ENCODE data around the gene EVI2A.
"Not testable (repeated sequence)": the region's sequence is repeated elsewhere in the genome, so short reads cannot be mapped to it uniquely, and the experiment has no call there.

The EVI2A gene, protein sequence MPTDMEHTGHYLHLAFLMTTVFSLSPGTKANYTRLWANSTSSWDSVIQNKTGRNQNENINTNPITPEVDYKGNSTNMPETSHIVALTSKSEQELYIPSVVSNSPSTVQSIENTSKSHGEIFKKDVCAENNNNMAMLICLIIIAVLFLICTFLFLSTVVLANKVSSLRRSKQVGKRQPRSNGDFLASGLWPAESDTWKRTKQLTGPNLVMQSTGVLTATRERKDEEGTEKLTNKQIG

GRCh38 chr17:31321481-31321880 lies at the start of gene EVI2A:
Gene EVI2A, minus strand, starts transcription at chr17:31321622. Its CDS starts 2,609 bp downstream, at chr17:31319013.
- DNase-seq (ENCODE audit: low read depth in 3 of 3, low spot score in 1 of 3): peak; percentile 38 to 70 (median 52)

DNA sequence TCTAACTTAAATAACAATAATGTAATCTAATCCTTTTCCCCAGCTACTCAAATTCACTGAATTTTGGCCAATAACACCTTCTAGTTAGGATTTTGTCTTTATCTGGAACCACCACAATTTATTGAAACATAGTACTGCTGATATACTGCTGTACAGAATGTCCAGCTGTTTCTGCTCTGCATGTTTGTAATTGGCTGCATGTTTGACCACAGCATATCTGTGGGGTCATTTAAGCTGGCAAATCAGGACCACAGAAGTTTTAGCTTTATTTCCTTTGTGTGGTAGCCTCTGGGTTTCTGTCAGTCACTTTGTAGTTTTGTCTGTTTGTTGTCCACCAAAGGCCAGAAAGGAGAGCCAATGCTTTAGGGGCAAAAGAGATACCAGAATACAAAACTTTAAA lies 47.8 kb upstream of the EVI2A start:
- no peak for DNase-seq (ENCODE audit: low read depth in 3 of 3, low spot score in 1 of 3)

DNA sequence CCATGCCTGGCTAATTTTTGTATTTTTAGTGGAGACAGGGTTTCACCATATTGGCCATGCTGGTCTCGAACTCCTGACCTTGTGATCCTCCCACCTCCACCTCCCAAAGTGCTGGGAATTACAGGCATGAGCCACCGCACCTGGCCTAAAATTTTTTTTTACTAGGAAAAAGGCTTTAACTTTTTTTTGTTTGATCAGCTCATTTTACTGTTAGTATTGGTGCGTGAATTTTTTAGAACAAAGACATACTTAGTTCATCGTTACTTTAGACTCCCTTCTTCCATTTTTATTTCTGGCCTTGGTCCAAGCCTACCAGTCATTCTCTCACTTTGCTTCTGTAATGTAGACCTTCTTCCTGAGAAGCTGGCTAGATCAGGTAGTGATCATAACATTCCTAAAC lies 44.7 kb upstream of the EVI2A start:
- no peak for DNase-seq (ENCODE audit: low read depth in 3 of 3, low spot score in 1 of 3)

DNA sequence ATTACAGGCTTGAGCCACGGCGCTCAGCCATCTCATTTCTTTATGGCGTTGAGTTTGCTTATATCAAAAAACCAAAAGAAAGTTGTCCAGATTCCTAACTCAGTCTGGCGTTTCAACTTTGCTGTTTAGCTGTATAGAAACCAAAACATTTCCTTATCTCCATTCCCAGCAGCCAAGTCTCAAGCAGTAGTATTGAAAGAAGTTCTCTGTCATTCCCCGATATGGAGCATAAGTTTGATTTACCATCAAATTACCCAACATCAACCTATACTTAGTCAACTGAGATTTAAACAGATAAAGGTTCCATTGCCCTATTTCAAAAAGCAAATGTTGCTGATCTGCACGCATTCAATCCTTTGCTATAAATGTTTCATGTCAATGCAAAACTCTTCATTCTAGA lies 42.6 kb upstream of the EVI2A start:
- DNase-seq (ENCODE audit: low read depth in 3 of 3, low spot score in 1 of 3): no peak

GRCh38 chr17:31357839-31358394 lies 36.5 kb upstream of the EVI2A start:
- no peak for DNase-seq (ENCODE audit: low read depth in 3 of 3, low spot score in 1 of 3)

- no peak for DNase-seq (ENCODE audit: low read depth in 3 of 3, low spot score in 1 of 3)
Observed at GRCh38 chr17:31357091-31357490, 35.7 kb upstream of the EVI2A start.

DNA sequence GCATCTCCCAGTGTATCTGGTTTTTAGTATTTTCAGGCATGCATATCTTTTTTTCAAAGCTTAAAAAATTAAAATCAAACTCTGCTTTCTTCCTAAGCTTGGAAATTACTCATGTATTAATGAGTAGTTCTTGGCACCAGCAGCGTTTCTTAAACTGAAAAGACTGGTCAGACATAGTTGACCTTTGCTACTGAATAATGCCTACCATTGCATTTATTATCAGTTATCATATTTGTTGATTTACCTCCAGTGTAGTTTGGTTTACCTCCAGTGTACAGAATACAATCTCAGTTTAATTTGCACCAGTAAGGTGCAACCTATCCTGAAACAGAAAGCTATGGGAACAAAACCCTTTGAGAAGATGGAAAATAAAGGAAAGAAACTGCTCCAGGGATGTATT lies 34.5 kb upstream of the EVI2A start:
- no peak for DNase-seq (ENCODE audit: low read depth in 3 of 3, low spot score in 1 of 3)

- DNase-seq (ENCODE audit: low read depth in 3 of 3, low spot score in 1 of 3): no peak
Observed at GRCh38 chr17:31349454-31349853, 28.0 kb upstream of the EVI2A start.

GRCh38 chr17:31345191-31345747 lies 23.8 kb upstream of the EVI2A start:
- not testable (repeated sequence) for DNase-seq (ENCODE audit: low read depth in 3 of 3, low spot score in 1 of 3)

DNA sequence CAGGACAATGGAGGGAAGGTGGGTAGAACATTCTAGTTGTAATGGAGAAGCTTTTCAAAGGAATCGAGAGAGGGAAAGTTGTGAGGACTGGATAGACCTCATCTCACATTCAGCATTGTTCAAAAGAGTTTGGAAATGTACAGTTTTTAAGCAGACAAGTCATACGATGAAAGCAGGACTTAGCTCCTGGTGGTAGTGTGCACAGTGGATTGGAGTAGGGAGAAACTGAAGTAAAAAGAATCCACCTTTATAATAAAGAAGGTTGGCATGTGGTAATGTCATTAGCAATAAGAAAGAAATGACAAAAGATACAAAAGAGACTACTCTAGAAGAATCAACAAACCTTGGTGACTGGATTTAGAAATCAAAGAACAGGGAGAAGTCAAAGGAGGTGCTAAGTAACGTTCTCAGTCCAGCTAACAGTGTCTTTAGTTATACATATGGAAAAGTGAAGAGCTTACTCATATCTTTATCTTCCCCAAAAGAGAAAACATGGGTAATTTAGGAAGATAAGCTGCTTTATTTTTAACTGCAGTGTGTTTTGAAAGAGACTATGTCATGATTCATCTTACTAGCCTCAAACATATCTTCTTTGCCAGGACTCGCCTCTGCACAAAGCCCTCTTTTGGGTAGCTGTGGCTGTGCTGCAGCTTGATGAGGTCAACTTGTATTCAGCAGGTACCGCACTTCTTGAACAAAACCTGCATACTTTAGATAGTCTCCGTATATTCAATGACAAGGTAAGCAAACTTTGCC lies 18.7 kb upstream of the EVI2A start:
- no peak for DNase-seq (ENCODE audit: low read depth in 3 of 3, low spot score in 1 of 3)

DNA sequence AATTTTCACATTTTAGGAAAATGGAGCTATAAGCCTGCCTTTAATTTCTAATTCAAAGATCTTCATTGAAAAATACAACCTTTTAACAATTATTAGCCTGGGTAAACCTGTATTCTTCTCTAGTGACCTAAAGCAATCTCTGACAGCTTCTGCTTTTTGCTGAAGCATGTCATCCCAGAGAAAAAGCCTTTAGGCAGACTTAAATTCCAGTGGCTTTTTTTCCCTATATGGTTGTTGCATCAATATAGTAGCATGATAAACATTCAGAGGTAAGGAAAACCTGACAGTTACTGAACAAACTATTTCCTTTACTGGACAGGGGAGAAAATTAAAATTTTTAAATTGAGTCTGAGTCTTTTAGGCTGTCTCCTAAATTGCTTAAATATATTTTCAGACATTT lies 7.8 kb upstream of the EVI2A start:
- no peak for DNase-seq (ENCODE audit: low read depth in 3 of 3, low spot score in 1 of 3)

DNA sequence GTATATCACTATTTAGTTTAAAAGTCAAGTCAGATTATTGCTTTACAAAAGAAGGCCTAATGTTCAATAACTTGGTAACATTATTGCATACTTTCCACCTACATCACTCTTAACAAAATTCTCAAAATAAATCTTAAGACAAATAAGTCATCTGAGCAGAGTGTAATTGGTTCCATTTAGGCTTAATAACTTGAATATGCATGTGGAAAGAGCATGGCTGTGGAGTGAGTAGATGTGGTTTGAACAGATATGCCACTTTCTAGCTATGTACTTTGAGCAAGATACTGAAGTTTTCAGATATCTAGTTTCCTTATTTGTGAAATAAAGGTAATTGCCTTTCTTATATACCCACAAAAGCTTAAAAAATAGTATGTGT lies 6.7 kb upstream of the EVI2A start:
- DNase-seq (ENCODE audit: low read depth in 3 of 3, low spot score in 1 of 3): no peak

DNA sequence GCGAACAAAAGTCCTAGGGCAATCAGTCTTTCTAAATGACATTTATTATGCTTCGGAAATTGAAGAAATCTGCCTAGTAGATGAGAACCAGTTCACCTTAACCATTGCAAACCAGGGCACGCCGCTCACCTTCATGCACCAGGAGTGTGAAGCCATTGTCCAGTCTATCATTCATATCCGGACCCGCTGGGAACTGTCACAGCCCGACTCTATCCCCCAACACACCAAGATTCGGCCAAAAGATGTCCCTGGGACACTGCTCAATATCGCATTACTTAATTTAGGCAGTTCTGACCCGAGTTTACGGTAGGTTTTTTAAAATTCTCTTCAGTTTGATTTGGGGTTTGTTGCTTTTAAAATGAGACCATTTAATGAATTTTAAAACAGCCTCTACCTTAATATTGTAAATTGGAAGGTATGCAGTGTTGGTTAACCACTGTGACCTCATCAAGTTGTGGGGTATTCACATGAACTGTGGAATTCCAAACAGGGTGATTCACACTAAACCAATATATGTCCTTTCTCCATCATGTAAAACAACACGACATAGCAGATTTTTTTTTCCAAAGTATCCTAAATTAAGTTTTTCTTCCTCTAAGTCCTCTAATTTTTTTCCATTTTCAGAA lies 6.2 kb upstream of the EVI2A start:
- no peak for DNase-seq (ENCODE audit: low read depth in 3 of 3, low spot score in 1 of 3)

- DNase-seq (ENCODE audit: low read depth in 3 of 3, low spot score in 1 of 3): no peak
Observed at GRCh38 chr17:31323551-31323950, 2.1 kb upstream of the EVI2A start.

DNA sequence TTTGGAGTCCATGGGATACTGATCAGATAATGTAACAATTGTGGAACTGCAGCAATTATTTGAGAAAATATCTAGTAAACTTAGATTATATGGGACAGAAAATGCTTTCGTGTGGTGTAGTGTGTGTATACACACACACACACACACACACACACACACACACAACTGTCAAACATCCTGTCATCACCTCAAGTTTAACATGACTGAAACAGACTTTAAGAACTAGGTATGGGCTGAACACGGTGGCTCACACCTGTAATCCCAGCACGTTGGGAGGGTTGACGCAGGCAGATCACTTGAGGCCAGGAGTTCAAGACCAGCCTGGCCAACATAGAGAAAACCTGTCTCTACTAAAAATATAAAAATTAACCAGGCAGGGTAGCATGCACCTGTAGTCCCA lies 544 bp upstream of the EVI2A start:
- no peak for DNase-seq (ENCODE audit: low read depth in 3 of 3, low spot score in 1 of 3)

GRCh38 chr17:31320791-31321190 lies 631 bp downstream of the EVI2A start:
- no peak for DNase-seq (ENCODE audit: low read depth in 3 of 3, low spot score in 1 of 3)

DNA sequence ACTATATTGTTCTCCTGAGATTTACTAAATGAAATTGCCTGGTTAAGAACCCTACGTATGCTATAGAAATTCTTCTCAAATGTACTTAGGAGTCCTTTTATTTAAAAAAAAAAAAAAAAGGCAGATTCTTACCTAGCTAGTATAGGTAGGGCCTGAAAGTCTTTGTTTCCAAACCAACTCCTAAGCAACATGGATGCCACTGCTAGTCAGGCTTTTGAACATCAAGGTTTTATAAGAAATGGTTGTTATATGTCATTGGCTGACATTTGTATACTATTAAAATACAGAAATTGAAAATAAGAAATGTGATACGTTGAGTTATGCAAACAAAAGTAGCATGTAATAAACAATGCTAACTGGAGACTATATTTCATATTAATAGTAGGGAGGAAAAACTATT lies 1.2 kb downstream of the EVI2A start:
- no peak for DNase-seq (ENCODE audit: low read depth in 3 of 3, low spot score in 1 of 3)

DNA sequence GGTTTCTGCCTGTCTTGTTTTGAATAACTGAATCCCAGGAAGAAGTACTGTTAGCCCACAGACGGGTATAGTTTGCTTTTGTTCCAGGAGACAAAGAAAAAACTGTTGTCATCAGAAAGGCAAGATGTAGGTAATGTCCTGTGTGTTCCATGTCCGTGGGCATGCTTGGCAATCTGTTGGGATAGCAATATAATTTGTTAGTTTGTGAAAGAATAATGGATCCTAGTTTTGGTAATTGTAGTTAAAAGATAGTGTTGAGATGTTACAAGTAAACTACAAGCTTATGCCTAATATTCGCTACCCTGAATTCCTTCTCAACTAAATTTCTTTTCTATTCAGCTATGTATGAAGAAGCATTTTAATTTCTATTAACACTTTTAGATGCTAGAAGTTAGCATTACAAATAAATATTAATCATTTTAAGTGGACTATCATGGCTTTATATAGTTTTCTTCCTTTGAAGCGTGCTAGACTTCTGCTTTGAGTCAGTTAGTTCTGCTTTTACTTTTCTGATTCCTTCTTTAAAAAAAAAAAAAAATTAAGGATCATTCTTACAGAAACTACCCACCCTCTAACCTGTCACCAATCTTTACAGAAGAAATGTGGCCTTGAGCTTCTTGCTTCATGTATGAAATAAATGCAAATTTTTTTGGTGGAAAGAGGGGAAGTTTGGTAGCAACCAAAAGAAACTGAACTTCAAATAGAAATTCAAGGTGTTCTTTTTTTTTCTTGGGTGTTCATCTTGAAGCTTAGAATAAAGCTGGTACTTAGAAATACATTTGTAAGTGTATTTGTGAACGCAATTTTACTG lies 2.4 kb downstream of the EVI2A start:
- DNase-seq (ENCODE audit: low read depth in 3 of 3, low spot score in 1 of 3): no peak

DNA sequence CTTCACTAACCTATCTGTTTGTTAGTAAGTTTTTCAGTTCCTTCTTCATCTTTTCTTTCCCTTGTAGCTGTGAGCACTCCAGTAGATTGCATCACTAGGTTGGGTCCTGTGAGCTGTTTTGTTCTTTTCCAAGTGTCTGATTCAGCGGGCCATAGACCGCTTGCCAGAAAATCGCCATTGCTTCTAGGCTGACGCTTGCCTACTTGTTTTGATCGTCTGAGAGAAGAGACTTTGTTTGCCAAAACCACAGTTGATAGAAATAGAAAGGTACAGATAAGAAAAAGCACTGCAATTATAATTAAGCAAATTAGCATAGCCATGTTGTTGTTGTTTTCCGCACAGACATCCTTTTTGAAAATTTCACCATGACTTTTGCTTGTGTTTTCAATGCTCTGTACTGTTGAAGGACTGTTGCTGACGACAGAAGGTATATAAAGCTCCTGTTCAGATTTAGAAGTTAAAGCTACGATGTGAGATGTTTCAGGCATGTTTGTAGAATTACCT lies 3.1 kb downstream of the EVI2A start:
- DNase-seq (ENCODE audit: low read depth in 3 of 3, low spot score in 1 of 3): peak in 2 of 3 donors; percentile 37 to 42

- DNase-seq (ENCODE audit: low read depth in 3 of 3, low spot score in 1 of 3): no peak
Observed at GRCh38 chr17:31314782-31315100, 6.7 kb downstream of the EVI2A start.
